Retinal pigment epithelial cell (primary cell): Measurements from ENCODE around the gene GMPS.
A peak's percentile ranks its signal among the peaks of the same experiment; 100 is the strongest.

Experiments used
- DNase-seq: peaks from one replicate; pipeline ENCODE4 v3.0.0-alpha.2; 2010; ENCODE audit warnings: low read depth
- H3K4me3 ChIP-seq: 2 replicates; pipeline ENCODE4 v1.5.1; 2011; ENCODE audit warnings: mild to moderate bottlenecking, low read length, control low read depth, moderate library complexity
- TF ChIP-seq, protein P1 (sequence below): conservative IDR thresholded peaks from 2 replicates; pipeline ENCODE4 v1.5.1; 2011; ENCODE audit warnings: low read depth, low read length, control low read depth, inconsistent platforms

Gene GMPS

DNA sequence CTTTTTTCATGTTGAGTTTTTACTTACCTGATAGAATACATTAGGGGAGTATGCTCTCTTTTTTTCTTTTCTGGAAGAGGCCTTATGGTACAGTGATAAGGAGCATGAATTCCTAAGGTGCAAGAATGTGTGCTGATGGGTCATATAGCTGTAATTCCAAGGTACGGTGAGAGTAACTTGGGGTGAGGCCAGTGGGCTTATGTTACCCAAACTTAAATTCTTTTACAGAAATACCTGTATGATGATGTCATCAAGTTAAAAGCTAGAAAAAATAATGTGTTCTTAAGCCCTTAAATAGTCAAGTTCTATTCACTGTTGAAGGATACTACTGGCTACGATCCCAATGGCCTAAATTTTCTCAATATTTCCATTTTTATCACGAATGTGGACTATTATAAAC, 111.2 kb downstream of the GMPS start:
- H3K4me3 ChIP-seq: no peak overlapping the region
- peak; percentile 23 for DNase-seq
- TF ChIP-seq, protein P1, sequence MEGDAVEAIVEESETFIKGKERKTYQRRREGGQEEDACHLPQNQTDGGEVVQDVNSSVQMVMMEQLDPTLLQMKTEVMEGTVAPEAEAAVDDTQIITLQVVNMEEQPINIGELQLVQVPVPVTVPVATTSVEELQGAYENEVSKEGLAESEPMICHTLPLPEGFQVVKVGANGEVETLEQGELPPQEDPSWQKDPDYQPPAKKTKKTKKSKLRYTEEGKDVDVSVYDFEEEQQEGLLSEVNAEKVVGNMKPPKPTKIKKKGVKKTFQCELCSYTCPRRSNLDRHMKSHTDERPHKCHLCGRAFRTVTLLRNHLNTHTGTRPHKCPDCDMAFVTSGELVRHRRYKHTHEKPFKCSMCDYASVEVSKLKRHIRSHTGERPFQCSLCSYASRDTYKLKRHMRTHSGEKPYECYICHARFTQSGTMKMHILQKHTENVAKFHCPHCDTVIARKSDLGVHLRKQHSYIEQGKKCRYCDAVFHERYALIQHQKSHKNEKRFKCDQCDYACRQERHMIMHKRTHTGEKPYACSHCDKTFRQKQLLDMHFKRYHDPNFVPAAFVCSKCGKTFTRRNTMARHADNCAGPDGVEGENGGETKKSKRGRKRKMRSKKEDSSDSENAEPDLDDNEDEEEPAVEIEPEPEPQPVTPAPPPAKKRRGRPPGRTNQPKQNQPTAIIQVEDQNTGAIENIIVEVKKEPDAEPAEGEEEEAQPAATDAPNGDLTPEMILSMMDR: no peak

GRCh38 chr3:155983834-155984474, 113.5 kb downstream of the GMPS start:
- H3K4me3 ChIP-seq: no peak overlapping the region
- DNase-seq: no peak
- TF ChIP-seq, protein P1: peak; percentile 40

DNA sequence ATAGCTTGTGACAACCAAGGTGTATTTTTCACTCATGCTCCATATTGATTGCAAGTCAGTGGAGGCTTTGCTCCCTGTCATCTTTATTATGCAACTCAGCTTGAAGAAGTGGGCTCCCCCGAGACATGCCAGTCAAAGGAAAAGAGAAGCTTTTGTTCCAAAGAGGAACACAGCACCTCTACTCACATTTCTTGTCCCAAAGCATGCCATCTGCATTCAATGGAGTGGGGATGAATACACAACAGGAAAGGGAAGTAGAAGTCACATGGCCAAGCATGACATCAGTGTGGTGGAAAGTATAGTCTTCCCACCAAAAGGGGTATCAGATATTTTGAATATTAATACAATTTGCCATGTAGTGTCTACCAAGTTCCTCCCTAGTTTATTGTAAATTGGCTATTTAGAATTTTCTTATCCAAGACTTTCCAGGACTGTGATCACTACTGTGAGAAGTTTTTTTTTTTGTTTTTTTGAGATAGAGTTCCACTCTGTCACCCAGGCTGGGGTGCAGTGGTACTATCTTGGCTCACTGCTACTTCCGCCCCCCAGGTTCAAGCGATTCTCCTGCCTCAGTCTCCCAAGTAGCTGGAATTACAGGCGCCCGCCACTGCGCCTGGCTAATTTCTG, 114.5 kb downstream of the GMPS start:
- DNase-seq: no peak
- no peak overlapping the region for H3K4me3 ChIP-seq
- TF ChIP-seq, protein P1: no peak

DNA sequence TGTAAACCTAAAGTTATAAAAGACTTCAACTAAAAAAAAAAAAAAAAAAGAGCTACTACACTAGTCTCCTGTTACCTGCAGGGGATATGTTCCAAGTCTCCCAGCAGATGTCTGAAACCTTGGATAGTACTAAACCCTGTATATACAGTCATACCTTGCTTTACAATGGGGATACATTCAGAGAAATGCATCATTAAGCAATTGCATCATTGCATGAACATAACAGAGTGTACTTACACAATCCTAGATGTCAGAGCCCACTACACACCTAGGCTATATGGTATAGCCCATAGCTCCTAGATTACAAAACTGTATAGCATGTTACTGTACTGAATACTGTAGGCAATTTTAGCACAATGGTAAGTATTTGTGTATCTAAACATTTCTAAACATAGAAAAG, 119.1 kb downstream of the GMPS start:
- no peak overlapping the region for H3K4me3 ChIP-seq
- no peak for DNase-seq
- TF ChIP-seq, protein P1: no peak

DNA sequence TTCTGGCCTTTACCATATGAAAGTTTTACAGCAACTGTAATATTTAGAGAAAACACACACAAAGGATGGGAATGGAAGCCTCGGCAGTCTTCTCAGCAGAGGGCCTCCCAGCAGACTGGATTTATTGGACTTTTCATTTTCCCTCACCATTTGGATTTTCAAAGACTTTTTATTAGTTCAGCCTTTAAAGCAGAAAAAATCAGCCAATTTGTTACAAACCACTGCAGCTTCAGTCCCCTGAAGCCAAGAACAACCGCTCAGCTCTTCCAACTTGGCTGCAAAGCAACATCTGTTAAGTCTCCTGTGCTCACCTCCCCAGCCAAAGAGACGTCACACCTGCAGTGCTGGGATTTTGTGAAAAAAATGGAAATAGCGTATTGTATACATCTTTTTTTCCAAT, 120.8 kb downstream of the GMPS start:
- no peak for DNase-seq
- TF ChIP-seq, protein P1: no peak

GRCh38 chr3:155991847-155992246, 121.4 kb downstream of the GMPS start:
- DNase-seq: no peak
- H3K4me3 ChIP-seq: no peak overlapping the region
- TF ChIP-seq, protein P1: no peak

More for the DNA sequence above, 120.8 kb downstream of the GMPS start:
- no peak overlapping the region for H3K4me3 ChIP-seq
